ENCODE measurements around the gene SPTLC3. TPM values are rescaled to one million over a fixed set of nuclear protein-coding genes. Genes with fewer than 3 reads are reported as not detected.

Gene SPTLC3
- total and polyA plus RNA-seq, 2 of the 13 experiments (the other 11 are each of a cell fraction or from before 2014, with no cell fraction given): 20.5 to 95.6 TPM

- H3K36me3 ChIP-seq (replicated peaks in 1 of 2; ENCODE audit: control insufficient read depth in 1 of 2, insufficient read depth in 2 of 2, low read length in 2 of 2): peaks cover 6 to 19% of the 10 kb centered on the region in 2 experiments; a peak in 4 of 5 replicates
- DNase-seq (ENCODE audit: low spot score) (no peak), ATAC-seq (peak; percentile 55), FAIRE-seq (no peak)
- H3K79me2 ChIP-seq (ENCODE audit: insufficient read depth, low read length): no peaks in the 10 kb centered on the region
- no peak overlapping the region for H2AFZ ChIP-seq (ENCODE audit: low read length)
- BruUV-seq (replicated peaks): no TSS peak
- no peaks in the 10 kb centered on the region for H3K27me3 ChIP-seq (ENCODE audit: control insufficient read depth in 1 of 2, insufficient read depth in 2 of 2, low read length in 2 of 2)
- H3K4me2 ChIP-seq (ENCODE audit: low read depth, low read length): no peak overlapping the region
- ChIA-PET POLR2A (interaction anchor here (1.8 kb wide), 1 partner anchor 124 kb away, joined by 5 read pairs; no protein-coding TSS in a partner anchor), CTCF (ENCODE audit: low intra/inter-chr PET ratio, low total read pairs) (interaction anchor here (7.8 kb wide), 1 partner anchor 132 kb away, joined by 164 read pairs; no protein-coding TSS in a partner anchor)
- no peaks in the 10 kb centered on the region for H4K20me1 ChIP-seq (ENCODE audit: insufficient read depth, low read length)
- H3K27ac ChIP-seq (ENCODE audit: extremely low read length, insufficient read depth, low read length): no peak overlapping the region
- 100% methylated on average over 1 of the region's 1 CpG for WGBS (ENCODE audit: low lambda C conversion rate)
- intact Hi-C loops (cut with micrococcal nuclease; ENCODE audit: unreplicated experiment): no loop called here
- in situ Hi-C loops (cut with HindIII; ENCODE audit: extremely low pct_ligation_motif_present, low pct_unique_long_range_greater_than_20kb): loop anchor here (5.0 kb wide), 1 partner anchor 125 kb away; no protein-coding TSS in a partner anchor
- H3K4me3 ChIP-seq (replicated peaks in 1 of 3; ENCODE audit: insufficient read depth in 1 of 3, low read depth in 2 of 3, low read length in 3 of 3): no peak overlapping the region
- H3K9me3 ChIP-seq (ENCODE audit: low read length): no peaks in the 10 kb centered on the region
- H3K4me1 ChIP-seq (ENCODE audit: insufficient read depth, low read length): peaks cover 61% of the 10 kb centered on the region
- no peak overlapping the region for H3K9ac ChIP-seq (ENCODE audit: insufficient read depth, low read depth, low read length)
- TF ChIP-seq ZNF10 (CRISPR knock-in tag; IDR thresholded peaks at IDR 0.05; ENCODE audit: borderline replicate concordance, low read depth) (no peak), TEF (CRISPR knock-in tag; IDR thresholded peaks at IDR 0.05) (no peak), POLR2AphosphoS5 (IDR thresholded peaks at IDR 0.05; ENCODE audit: low read depth, low read length) (no peak), ZNF639 (CRISPR knock-in tag; conservative IDR thresholded peaks at IDR 0.05) (no peak), ZNF766 (CRISPR knock-in tag; IDR thresholded peaks at IDR 0.05; ENCODE audit: borderline replicate concordance) (0 out of 2 replicates have a peak, but pooled peaks have one; percentile 39), FOXA3 (CRISPR knock-in tag; IDR thresholded peaks at IDR 0.05) (peak; percentile 49; the same call in 1 of the 2 replicates), THAP7 (CRISPR knock-in tag; IDR thresholded peaks at IDR 0.05) (no peak), ZNF281 (CRISPR knock-in tag; IDR thresholded peaks at IDR 0.05; ENCODE audit: borderline replicate concordance) (peak; percentile 69; the same call in 1 of the 2 replicates), NFAT5 (CRISPR knock-in tag; IDR thresholded peaks at IDR 0.05) (peak; percentile 82), ZMYM4 (CRISPR knock-in tag; IDR thresholded peaks at IDR 0.05) (peak; percentile 36; the same call in 1 of the 2 replicates), ZNF274 (CRISPR knock-in tag; IDR thresholded peaks at IDR 0.05) (no peak), ZNF382 (CRISPR knock-in tag; IDR thresholded peaks at IDR 0.05; ENCODE audit: borderline replicate concordance) (no peak)
These were observed 93.9 kb downstream of the SPTLC3 start for GRCh38 chr20:13102694-13103093.
